Breast epithelium (tissue), 4 donors: ENCODE data around the gene SLC6A3. TPM values are rescaled to one million over a fixed set of nuclear protein-coding genes. Genes with fewer than 3 reads are reported as not detected.

Source experiments
- DNase-seq, 2 donors: peaks; one replicate each; pipeline ENCODE4 v3.0.0-alpha.2; 2019; ENCODE audit warnings: low spot score in 2 of 2
- H3K27ac ChIP-seq, 2 donors: fragments of 200-600 bp; sonication (generic) in 1 of 2; one replicate each; pipeline ENCODE4 v1.5.1; 2016 to 2019; ENCODE audit warnings: mild to moderate bottlenecking in 1 of 2
- H3K27me3 ChIP-seq, 2 donors: fragments of 200-600 bp; sonication (generic) in 1 of 2; one replicate each; pipeline versions ENCODE4 v1.5.1 to v1.6.0; 2017 to 2019; ENCODE audit warnings: control low read depth in 1 of 2, mild to moderate bottlenecking in 1 of 2
- H3K36me3 ChIP-seq: fragments of 200-600 bp; one replicate; pipeline ENCODE4 v1.5.1; 2019
- H3K4me1 ChIP-seq, 2 donors: fragments of 200-600 bp; sonication (generic); one replicate each; pipeline ENCODE4 v1.5.1; 2016 to 2019; ENCODE audit warnings: control low read depth in 1 of 2
- H3K4me3 ChIP-seq, 3 donors: fragments of 200-600 bp; sonication (generic); 1 replicate in 2 of 3; 2 replicates in 1 of 3; pipeline ENCODE4 v1.5.1; 2016 to 2019; ENCODE audit warnings: mild to moderate bottlenecking in 3 of 3, moderate library complexity in 2 of 3
- H3K9me3 ChIP-seq, 2 donors: fragments of 200-600 bp; sonication (generic) in 1 of 2; one replicate each; pipeline ENCODE4 v1.5.1; 2016 to 2019; ENCODE audit warnings: control low read depth in 1 of 2
- POLR2A ChIP-seq: fragments of 450-650 bp; IDR thresholded peaks from one replicate; pipeline ENCODE4 v1.6.1; 2016; ENCODE audit warnings: antibody characterized with exemption, mild to moderate bottlenecking, moderate library complexity
- POLR2AphosphoS5 ChIP-seq, 3 donors: sonication (generic); formaldehyde crosslinking; IDR thresholded peaks; one replicate each; pipeline ENCODE4 v1.6.1; 2017; ENCODE audit warnings: antibody characterized with exemption in 3 of 3
- intact Hi-C: fragments of 100-400 bp; cut with DNase I; formaldehyde crosslinking; loops from one replicate; pipeline ENCODE4 v1.15.1; 2023; ENCODE audit warnings: low total_unique reads
- total RNA-seq, 3 donors: library from RNA; depleted of rRNA; stranded (reverse); fragments of >200 nt; gene quantifications; one replicate each; pipeline ENCODE4 v1.1.0, GENCODE V29; 2016
- TF ChIP-seq, protein P1 (sequence below), 3 donors: fragments of 450-650 bp; IDR thresholded peaks; one replicate each; pipeline ENCODE4 v1.5.1; 2016 to 2017; ENCODE audit warnings: antibody characterized with exemption in 3 of 3, mild to moderate bottlenecking in 3 of 3, moderate library complexity in 3 of 3

The SLC6A3 gene
- total RNA-seq, 3 donors from 2014 or later = under 0.01 to 0.32 (median 0.15) TPM

DNA sequence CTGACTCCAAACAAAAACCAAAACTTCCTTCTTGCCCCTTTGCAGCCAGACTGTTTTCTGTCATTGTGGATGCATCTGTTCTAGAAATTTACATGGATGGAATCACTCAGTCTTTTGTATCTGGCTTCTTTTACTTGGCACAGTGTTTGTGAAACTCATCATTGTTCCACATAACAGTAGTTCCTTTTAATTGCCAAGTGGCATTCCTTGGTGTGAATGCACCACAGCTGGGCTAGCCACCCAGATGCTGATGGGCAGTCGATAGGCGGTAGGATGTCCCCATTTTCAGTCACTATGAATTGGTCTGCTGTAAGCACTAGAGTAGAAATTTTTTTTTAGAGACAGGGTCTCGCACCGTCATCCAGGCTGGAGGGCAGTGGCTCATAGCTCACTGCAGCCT, 94.1 kb downstream of the SLC6A3 start:
- H3K4me3 ChIP-seq = no peak overlapping the region
- no peak for DNase-seq
- no peak overlapping the region for H3K27ac ChIP-seq
- intact Hi-C loops = no loop called here
- H3K36me3 ChIP-seq = no peaks in the 10 kb centered on the region
- TF ChIP-seq, protein P1, sequence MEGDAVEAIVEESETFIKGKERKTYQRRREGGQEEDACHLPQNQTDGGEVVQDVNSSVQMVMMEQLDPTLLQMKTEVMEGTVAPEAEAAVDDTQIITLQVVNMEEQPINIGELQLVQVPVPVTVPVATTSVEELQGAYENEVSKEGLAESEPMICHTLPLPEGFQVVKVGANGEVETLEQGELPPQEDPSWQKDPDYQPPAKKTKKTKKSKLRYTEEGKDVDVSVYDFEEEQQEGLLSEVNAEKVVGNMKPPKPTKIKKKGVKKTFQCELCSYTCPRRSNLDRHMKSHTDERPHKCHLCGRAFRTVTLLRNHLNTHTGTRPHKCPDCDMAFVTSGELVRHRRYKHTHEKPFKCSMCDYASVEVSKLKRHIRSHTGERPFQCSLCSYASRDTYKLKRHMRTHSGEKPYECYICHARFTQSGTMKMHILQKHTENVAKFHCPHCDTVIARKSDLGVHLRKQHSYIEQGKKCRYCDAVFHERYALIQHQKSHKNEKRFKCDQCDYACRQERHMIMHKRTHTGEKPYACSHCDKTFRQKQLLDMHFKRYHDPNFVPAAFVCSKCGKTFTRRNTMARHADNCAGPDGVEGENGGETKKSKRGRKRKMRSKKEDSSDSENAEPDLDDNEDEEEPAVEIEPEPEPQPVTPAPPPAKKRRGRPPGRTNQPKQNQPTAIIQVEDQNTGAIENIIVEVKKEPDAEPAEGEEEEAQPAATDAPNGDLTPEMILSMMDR (IDR thresholded peaks at IDR 0.05) = no peak
- no peak for TF ChIP-seq POLR2A
- no peak for TF ChIP-seq POLR2AphosphoS5 (IDR thresholded peaks at IDR 0.05)
- peaks cover 0 to 9% of the 10 kb centered on the region in 2 donors for H3K27me3 ChIP-seq
- H3K4me1 ChIP-seq = no peaks in the 10 kb centered on the region
- H3K9me3 ChIP-seq = no peaks in the 10 kb centered on the region

DNA sequence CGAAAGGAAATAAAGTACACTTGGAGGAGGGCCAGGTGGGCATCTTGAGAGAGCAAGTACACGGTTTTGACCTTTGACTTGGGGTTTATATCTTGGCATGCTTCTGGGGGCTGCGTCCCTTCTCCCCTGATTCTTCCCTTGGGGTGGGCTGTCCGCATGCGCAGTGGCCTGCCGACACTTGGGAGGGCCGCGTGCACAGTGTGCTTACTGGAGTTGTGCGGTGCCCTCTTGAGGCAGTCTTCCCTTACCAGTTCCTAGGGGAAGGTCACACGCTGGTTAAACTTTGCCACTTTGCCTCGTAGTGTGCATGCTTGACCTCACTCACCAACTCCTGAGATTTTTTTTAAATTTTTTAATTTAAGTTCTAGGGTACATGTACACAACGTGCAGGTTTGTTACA, 96.0 kb downstream of the SLC6A3 start:
- TF ChIP-seq POLR2A (no peak), POLR2AphosphoS5 (IDR thresholded peaks at IDR 0.05) (no peak)
- TF ChIP-seq, protein P1 (IDR thresholded peaks at IDR 0.05) = no peak
- H3K27me3 ChIP-seq = peaks cover 0 to 4% of the 10 kb centered on the region in 2 donors
- H3K27ac ChIP-seq = no peak overlapping the region
- intact Hi-C loops = no loop called here
- no peaks in the 10 kb centered on the region for H3K9me3 ChIP-seq
- H3K36me3 ChIP-seq = no peaks in the 10 kb centered on the region
- H3K4me1 ChIP-seq = peaks cover 0 to 5% of the 10 kb centered on the region in 2 donors
- H3K4me3 ChIP-seq = no peak overlapping the region
- no peak for DNase-seq

DNA sequence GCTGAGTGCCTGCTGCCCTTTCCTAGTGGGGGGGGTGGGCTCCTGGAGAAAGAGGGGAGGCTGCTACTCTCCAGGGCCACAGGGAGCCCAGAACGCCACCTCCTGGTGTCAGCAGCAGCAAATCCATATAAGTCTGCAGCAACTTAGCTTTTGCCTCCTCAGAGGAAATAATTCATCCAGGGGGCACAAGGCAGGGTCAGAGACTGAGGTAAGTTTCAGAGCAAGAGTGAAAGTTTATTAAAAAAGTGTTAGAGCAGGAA, 96.3 kb downstream of the SLC6A3 start:
- TF ChIP-seq POLR2AphosphoS5 (IDR thresholded peaks at IDR 0.05) (no peak), POLR2A (no peak)
- TF ChIP-seq, protein P1 (IDR thresholded peaks at IDR 0.05) = no peak
- H3K4me1 ChIP-seq = peaks cover 0 to 5% of the 10 kb centered on the region in 2 donors
- no peak overlapping the region for H3K4me3 ChIP-seq
- DNase-seq = no peak
- H3K27me3 ChIP-seq = peaks cover 0 to 4% of the 10 kb centered on the region in 2 donors
- no peak overlapping the region for H3K27ac ChIP-seq
- no peaks in the 10 kb centered on the region for H3K36me3 ChIP-seq
- no peaks in the 10 kb centered on the region for H3K9me3 ChIP-seq
- intact Hi-C loops = no loop called here

DNA sequence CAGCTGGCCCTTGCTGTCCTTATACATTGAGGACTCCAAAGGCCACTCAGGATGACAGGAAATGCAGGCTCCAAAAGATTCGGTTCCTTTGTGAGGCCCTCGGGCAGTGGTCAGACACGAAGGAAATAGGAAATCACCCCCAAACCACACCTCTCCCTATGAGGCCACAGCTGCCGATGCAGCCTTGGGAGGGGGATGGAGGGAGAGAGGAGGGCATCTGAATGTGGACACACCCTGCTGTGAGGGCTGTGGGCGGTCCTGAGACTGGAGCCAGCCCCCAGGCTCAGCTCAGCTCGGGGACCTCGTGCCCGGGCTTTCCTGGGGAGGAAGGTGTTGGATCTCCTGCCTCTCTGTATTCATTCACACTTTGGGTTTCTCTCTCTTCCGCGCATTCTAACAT, 97.7 kb downstream of the SLC6A3 start:
- intact Hi-C loops = no loop called here
- Histone ChIP-seq H3K4me3 (no peak overlapping the region), H3K27ac (no peak overlapping the region), H3K4me1 (peaks cover 0 to 5% of the 10 kb centered on the region in 2 donors), H3K9me3 (no peaks in the 10 kb centered on the region), H3K36me3 (no peaks in the 10 kb centered on the region), H3K27me3 (no peaks in the 10 kb centered on the region)
- TF ChIP-seq POLR2A (no peak), POLR2AphosphoS5 (IDR thresholded peaks at IDR 0.05) (no peak)
- TF ChIP-seq, protein P1 (IDR thresholded peaks at IDR 0.05) = no peak
- DNase-seq = no peak

DNA sequence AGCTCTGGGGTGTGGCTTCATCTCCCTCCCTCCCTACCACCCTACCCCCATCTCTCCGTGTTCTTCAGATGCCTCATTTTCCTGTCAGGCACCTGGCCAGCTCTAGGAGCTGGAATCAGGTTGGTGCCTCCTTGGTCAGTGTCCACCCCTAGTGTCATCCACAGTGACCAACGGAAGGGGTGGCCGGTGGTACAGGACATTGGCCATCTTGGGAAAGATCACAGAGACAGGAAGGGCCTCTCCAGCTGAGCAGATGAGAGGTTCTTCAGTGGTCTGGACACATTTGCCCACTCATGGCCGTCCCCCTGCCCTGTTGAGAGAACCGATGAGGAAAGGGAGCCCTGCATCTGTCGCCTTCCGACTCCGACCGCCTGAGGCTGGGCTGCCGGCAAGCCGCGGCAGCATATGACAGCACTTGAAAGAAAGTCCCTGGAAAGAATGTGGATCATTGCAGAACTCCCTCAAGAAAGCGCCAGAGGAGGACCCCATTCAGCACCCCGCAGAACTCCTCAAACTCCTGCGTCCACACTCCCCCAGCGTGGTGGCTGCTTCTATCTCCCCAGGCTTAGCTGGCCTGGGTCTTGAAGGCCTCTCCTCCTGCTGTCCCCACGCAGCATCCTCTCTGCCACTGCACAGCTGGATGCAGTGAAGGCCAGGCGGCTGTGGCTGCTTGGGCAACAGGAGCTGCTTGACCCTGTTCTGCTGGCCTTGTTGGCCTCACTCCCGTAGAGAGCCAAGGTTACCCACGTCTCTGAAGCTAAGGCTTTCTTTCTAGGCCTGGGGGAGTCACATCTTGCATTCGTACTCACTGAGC, 98.4 kb downstream of the SLC6A3 start:
- Histone ChIP-seq H3K4me3 (no peak overlapping the region), H3K4me1 (peaks cover 0 to 5% of the 10 kb centered on the region in 2 donors), H3K36me3 (no peaks in the 10 kb centered on the region), H3K27ac (no peak overlapping the region), H3K27me3 (no peaks in the 10 kb centered on the region), H3K9me3 (no peaks in the 10 kb centered on the region)
- TF ChIP-seq POLR2AphosphoS5 (IDR thresholded peaks at IDR 0.05) (no peak), POLR2A (no peak)
- TF ChIP-seq, protein P1 (IDR thresholded peaks at IDR 0.05) = no peak
- intact Hi-C loops = no loop called here
- no peak for DNase-seq
